AG04450 (cell line): ENCODE results near the gene DPYD. TPM values are rescaled to one million over a fixed set of nuclear protein-coding genes. Genes with fewer than 3 reads are reported as not detected.

Experiments used
- CTCF ChIA-PET: fragments of 300-600, 350-600 bp; formaldehyde crosslinking; extraction: SDS; loops from one replicate; lab custom pipeline; 2022; ENCODE audit warnings: antibody characterized with exemption, inconsistent platforms; lab: Charles Lee
- POLR2A ChIA-PET: fragments of 350-600 bp; formaldehyde crosslinking; extraction: SDS; loops from one replicate; lab custom pipeline; 2021; ENCODE audit warnings: antibody characterized with exemption, inconsistent platforms; lab: Yijun Ruan, JAX
- DNase-seq: peaks from one replicate; pipeline ENCODE4 v3.0.0-alpha.2; 2011; ENCODE audit warnings: low read depth, low spot score
- H3K27ac ChIP-seq: one replicate; pipeline ENCODE4 v1.5.1; 2012; ENCODE audit warnings: low read depth, low read length, control low read depth
- H3K27me3 ChIP-seq: one replicate; pipeline ENCODE4 v1.6.0; 2012; ENCODE audit warnings: low read length; ENCODE audit not compliant: control insufficient read depth, insufficient read depth
- H3K4me3 ChIP-seq: 2 replicates; pipeline ENCODE4 v1.5.1; 2011; ENCODE audit warnings: mild to moderate bottlenecking, low read depth, low read length, control low read depth
- H3K9me3 ChIP-seq: 2 replicates; pipeline ENCODE4 v1.5.1; 2012; ENCODE audit warnings: low read length; ENCODE audit not compliant: control insufficient read depth, insufficient read depth
- polyA plus RNA-seq: library from polyadenylated mRNA; depleted of rRNA; stranded (reverse); fragments of >200 nt; gene quantifications from 2 replicates; pipeline ENCODE4 v1.2.3, GENCODE V29; 2011
- TF ChIP-seq, protein P1 (sequence below): IDR thresholded peaks from 2 replicates; pipeline ENCODE4 v1.5.1; 2011; ENCODE audit warnings: low read depth, low read length, control low read depth, inconsistent platforms

Gene DPYD
- polyA plus RNA-seq, 1 experiment: 21.4 TPM

- H3K27me3 ChIP-seq: no peaks in the 10 kb centered on the region
- TF ChIP-seq, protein P1, sequence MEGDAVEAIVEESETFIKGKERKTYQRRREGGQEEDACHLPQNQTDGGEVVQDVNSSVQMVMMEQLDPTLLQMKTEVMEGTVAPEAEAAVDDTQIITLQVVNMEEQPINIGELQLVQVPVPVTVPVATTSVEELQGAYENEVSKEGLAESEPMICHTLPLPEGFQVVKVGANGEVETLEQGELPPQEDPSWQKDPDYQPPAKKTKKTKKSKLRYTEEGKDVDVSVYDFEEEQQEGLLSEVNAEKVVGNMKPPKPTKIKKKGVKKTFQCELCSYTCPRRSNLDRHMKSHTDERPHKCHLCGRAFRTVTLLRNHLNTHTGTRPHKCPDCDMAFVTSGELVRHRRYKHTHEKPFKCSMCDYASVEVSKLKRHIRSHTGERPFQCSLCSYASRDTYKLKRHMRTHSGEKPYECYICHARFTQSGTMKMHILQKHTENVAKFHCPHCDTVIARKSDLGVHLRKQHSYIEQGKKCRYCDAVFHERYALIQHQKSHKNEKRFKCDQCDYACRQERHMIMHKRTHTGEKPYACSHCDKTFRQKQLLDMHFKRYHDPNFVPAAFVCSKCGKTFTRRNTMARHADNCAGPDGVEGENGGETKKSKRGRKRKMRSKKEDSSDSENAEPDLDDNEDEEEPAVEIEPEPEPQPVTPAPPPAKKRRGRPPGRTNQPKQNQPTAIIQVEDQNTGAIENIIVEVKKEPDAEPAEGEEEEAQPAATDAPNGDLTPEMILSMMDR: 0 out of 2 replicates have a peak, but pooled peaks have one; percentile 16
- CTCF ChIA-PET: no interaction called here
- DNase-seq: no peak
- POLR2A ChIA-PET: no interaction called here
- no peaks in the 10 kb centered on the region for H3K9me3 ChIP-seq
- H3K4me3 ChIP-seq: no peak overlapping the region
- no peak overlapping the region for H3K27ac ChIP-seq
Measured at GRCh38 chr1:97186381-97186780, 734.5 kb downstream of the DPYD start.

GRCh38 chr1:97174039-97174704, 746.7 kb downstream of the DPYD start:
- Histone ChIP-seq H3K27me3 (no peaks in the 10 kb centered on the region), H3K27ac (no peak overlapping the region), H3K9me3 (no peaks in the 10 kb centered on the region), H3K4me3 (no peak overlapping the region)
- ChIA-PET POLR2A (no interaction called here), CTCF (no interaction called here)
- no peak for DNase-seq
- TF ChIP-seq, protein P1: no peak

- H3K9me3 ChIP-seq: no peaks in the 10 kb centered on the region
- no peak for DNase-seq
- TF ChIP-seq, protein P1: no peak
- H3K27ac ChIP-seq: no peak overlapping the region
- ChIA-PET POLR2A (no interaction called here), CTCF (no interaction called here)
- H3K4me3 ChIP-seq: no peak overlapping the region
- H3K27me3 ChIP-seq: no peaks in the 10 kb centered on the region
Measured at GRCh38 chr1:97170300-97170699, 750.5 kb downstream of the DPYD start.

GRCh38 chr1:97168056-97168455, 752.8 kb downstream of the DPYD start:
- H3K27ac ChIP-seq: no peak overlapping the region
- CTCF ChIA-PET: no interaction called here
- POLR2A ChIA-PET: no interaction called here
- TF ChIP-seq, protein P1: no peak
- no peak for DNase-seq
- no peaks in the 10 kb centered on the region for H3K9me3 ChIP-seq
- no peaks in the 10 kb centered on the region for H3K27me3 ChIP-seq
- no peak overlapping the region for H3K4me3 ChIP-seq

- Histone ChIP-seq H3K9me3 (no peaks in the 10 kb centered on the region), H3K27me3 (no peaks in the 10 kb centered on the region), H3K4me3 (no peak overlapping the region), H3K27ac (no peak overlapping the region)
- ChIA-PET CTCF (no interaction called here), POLR2A (no interaction called here)
- no peak for DNase-seq
- TF ChIP-seq, protein P1: no peak
Measured at GRCh38 chr1:97167246-97167645, 753.6 kb downstream of the DPYD start.
